ENCODE measurements around the gene NR4A3. TPM values are rescaled to one million over a fixed set of nuclear protein-coding genes. Genes with fewer than 3 reads are reported as not detected.

Gene NR4A3
- total RNA-seq, 1 experiment from 2014 or later, result 0.03 TPM

GRCh38 chr9:99813739-99814138 lies 7.9 kb upstream of the NR4A3 start:
- DNase-seq (ENCODE audit: low read depth), result no peak

DNA sequence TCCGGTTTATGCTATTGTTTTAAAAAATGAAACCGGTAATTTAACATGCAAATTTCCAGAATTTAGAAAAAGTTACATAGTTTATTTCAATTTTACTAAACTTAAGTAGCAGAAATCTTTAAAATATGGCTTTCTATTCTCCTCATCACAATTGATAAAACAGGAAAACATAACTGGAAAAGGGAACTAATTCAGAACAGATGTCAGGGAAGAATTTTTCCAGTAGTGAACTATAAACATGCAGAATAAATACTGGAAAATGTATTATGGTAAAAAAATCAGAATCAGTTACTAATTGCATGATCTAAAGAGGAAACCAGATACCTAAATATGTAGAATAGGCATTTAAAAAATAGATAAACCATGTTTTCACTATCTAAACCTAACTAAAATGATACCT lies 7.3 kb upstream of the NR4A3 start:
- DNase-seq (ENCODE audit: low read depth), result no peak

- DNase-seq (ENCODE audit: low read depth), result no peak
Measured at GRCh38 chr9:99816392-99816791, 5.3 kb upstream of the NR4A3 start.

DNA sequence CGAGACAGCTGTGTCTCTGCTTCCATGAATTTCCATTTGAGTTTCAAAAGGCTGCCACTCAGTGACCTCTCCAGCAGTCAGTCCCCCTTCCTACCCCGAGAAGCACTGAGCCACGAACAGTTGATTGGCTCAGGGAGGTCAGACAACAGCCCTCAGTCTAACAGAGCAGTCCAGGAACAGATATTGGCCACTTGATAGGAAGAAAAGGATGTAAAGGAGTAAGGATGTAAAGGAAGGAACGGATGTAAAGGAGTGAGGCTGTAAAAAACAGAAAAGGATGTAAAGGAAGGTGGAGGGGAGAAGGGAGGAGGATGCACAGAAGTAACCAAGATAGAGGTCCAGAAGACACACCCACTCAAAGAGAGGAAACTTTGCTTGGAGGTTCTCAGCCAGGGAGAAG lies 3.2 kb upstream of the NR4A3 start:
- peak; percentile 3 for DNase-seq (ENCODE audit: low read depth)

DNA sequence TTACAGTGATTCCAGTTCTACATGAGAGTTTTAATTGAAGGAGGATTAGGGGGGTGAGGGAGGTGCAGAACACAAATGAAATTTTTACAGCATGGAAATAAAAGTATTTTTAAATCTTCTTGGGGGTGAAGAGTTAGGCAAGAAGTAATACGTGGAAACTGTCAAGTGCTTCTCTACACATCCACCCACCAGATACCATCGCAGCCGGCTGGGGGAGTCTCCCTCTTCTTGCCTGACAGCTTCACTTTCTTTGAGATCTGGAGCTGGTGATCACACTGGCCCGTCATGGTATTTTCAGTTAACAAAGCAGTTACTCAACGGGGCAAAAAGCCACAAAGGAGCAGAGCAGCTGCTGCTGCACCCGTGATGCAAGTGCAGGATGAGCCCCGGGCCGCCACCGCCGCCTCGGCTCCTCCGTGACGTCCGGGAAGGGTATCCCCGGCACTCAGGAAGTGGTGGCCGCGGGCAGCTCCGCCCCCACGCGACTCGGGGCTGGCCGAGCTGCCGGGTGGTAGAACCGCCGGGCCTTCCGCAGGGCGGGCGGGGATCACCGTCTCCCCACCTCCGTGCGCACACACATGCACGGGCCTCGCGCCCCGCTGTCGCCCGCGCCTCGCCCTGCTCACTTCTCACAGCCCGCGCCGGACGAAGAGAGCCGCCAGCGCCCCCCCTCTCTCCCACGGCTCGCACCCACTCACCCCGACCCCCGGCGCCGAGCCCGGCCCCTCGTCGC lies 2.4 kb upstream of the NR4A3 start:
- DNase-seq (ENCODE audit: low read depth), result peak; percentile 85

DNA sequence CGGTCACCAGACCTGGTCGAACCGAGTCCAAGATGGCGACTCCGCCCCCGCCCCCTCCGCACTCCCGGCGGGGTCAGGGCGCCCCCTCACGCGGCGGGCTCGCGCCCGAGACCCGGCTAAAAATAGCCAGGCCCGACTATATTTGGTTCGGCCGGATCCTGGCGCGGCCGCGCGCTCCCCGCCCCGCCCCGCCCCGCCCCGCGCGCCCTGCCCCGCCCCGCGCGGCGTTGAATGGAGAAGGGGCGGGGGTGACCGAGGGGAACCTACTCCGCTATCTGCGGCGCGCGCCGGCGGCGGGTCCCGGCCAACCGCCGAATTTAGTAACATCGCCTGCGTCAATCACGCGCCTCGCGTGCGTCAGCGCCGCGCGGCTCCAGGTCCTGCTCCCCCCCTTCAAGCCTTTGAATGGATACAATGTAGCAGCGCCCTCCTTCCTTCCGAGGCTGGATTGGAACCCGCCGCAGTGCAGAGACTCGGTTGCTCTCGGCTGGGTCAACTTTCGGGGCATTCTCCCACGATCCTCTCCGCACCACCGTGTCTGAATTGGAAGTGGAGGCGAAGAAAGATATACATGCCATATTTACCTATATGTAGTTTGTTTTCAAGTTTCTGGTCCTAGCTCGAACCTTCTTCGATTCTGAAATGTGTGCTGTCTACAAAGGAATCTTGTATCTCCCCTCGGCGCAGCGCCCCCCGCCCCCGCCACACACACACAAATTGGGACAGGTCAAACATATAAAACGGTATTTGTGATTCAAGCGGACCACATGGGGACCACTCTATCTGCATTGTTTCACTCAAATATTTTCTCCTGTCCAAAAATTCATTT lies 1.6 kb upstream of the NR4A3 start:
- DNase-seq (ENCODE audit: low read depth), result peak; percentile 94

DNA sequence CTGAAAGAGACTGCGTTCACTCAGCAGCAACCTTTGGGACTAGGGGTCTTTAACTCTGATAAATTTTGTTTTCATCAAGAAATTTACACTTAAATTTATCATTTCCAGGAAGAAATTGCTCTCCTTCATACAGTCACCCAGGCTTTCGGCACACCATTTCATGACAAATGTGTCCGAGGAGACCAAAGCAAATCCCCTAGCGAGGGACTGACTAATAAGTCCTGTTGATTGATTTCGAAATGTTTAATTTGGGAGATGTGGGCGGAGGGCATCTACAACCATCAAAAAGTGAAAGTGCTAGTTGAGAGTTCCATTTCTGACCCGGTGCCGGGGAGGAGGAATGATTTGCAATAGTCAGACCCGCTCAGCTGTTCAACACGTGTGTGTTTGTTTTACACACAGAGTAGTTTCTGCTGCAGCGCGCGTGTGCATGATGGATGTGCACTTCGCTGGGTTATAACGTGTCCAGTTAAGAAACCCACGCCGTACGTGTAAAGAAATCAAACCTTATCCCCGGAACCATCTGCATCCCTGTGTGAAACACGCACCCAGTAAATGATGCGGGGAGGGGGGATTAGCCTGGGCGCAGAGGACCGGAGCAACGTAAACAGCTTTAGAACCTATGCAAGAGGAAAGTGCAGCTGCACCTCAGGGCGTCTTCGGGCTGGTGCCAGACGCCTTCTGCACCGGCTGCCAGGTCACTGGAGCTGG lies 845 bp upstream of the NR4A3 start:
- DNase-seq (ENCODE audit: low read depth), result peak; percentile 41

DNA sequence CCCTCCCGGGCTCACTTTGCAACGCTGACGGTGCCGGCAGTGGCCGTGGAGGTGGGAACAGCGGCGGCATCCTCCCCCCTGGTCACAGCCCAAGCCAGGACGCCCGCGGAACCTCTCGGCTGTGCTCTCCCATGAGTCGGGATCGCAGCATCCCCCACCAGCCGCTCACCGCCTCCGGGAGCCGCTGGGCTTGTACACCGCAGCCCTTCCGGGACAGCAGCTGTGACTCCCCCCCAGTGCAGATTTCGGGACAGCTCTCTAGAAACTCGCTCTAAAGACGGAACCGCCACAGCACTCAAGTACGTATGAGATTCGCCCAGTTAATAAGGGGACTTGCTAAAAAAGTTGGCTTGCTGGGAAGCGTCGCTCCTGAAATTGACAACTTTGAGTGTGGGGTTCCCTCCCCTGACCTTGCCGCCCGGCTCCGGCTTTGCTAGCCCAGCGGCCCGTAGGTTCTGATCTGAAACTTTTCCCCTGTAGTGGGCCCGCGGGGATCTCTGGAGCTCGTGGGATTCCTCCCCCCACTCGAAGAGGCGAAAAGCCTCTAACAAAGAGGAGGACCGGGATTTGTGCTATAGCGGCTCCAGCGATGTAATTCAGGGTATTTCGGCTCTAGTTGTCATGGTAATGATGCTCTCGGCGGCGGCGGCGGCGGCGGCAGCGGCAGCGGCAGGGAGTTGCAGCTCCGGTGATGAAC lies 572 bp downstream of the NR4A3 start:
- peak; percentile 48 for DNase-seq (ENCODE audit: low read depth)

DNA sequence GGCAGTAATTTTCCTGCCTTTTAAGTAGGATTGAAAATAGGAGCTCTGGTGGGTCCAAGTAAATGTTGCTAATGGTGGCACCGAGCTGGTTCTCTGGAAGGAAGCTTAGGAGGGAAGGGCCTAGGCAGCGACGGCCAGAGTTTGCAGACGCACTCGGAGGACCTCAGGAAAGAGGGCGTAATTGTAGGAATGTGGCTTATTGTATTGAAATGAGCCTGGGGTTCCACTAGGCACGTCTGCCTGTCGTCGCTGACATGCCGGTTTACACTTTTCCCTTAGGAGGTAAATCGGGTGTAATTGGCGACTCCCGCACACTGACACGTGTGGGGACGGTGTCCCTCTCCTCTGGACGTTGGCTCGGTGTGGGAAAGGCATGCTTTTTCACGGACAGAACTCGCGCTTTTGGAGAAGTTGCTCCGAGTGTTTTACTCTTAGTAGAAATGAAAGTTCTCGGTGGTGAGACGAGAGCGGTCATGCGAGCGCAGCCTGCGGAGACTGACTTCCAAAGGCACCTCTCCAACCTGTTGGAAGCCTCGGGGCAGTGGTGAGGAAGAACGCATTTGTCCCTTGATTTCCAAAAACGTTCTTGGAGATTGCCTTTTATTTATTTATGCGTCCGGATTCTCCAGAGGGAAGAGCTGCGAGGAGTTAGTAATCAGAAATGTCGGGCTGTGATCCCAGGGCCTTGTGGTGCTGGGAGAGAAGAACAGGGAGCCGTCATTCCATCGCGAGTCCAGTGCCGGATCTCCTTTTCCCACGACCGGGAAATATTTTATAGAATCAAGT lies 1.3 kb downstream of the NR4A3 start:
- peak; percentile 48 for DNase-seq (ENCODE audit: low read depth)

GRCh38 chr9:99823681-99824377 lies 2.1 kb downstream of the NR4A3 start:
- no peak for DNase-seq (ENCODE audit: low read depth)

- DNase-seq (ENCODE audit: low read depth), result no peak
Measured at GRCh38 chr9:99824378-99825171, 2.9 kb downstream of the NR4A3 start.

- DNase-seq (ENCODE audit: low read depth), result no peak
Measured at GRCh38 chr9:99825172-99826046, 3.7 kb downstream of the NR4A3 start.

- peak; percentile 17 for DNase-seq (ENCODE audit: low read depth)
Measured at GRCh38 chr9:99826579-99826978, 4.9 kb downstream of the NR4A3 start.

DNA sequence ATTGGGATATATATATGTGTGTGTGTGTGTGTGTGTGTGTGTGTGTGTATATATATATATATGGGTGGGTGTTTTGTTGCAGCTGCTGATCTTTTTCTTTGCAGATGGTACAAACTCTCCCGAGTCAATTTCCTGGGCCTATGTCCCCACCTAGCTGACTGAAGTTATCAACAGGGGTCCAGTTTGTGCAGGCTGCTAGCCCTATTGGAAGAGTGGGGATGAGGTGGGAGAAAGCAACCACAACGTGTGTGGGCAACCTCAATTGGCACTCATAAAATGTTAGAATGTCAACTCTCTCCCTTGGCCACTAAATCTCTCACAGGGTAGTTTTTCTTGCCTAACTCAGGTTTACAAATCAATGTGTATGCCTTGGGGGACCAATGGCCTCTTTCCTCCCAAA lies 5.6 kb downstream of the NR4A3 start:
- no peak for DNase-seq (ENCODE audit: low read depth)

- no peak for DNase-seq (ENCODE audit: low read depth)
Measured at GRCh38 chr9:99828054-99828416, 6.3 kb downstream of the NR4A3 start.

DNA sequence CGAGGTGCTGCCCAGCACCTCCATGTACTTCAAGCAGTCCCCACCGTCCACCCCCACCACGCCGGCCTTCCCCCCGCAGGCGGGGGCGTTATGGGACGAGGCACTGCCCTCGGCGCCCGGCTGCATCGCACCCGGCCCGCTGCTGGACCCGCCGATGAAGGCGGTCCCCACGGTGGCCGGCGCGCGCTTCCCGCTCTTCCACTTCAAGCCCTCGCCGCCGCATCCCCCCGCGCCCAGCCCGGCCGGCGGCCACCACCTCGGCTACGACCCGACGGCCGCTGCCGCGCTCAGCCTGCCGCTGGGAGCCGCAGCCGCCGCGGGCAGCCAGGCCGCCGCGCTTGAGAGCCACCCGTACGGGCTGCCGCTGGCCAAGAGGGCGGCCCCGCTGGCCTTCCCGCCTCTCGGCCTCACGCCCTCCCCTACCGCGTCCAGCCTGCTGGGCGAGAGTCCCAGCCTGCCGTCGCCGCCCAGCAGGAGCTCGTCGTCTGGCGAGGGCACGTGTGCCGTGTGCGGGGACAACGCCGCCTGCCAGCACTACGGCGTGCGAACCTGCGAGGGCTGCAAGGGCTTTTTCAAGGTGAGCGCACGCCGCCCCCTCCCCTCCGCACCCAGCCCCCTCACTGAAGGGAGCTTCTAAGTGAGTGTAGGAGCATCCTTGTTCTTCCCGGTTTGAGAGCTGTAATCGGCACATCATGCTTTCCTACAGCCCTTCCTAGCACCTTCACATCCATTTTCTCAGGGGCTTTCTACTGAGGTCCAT lies 6.9 kb downstream of the NR4A3 start:
- no peak for DNase-seq (ENCODE audit: low read depth)

DNA sequence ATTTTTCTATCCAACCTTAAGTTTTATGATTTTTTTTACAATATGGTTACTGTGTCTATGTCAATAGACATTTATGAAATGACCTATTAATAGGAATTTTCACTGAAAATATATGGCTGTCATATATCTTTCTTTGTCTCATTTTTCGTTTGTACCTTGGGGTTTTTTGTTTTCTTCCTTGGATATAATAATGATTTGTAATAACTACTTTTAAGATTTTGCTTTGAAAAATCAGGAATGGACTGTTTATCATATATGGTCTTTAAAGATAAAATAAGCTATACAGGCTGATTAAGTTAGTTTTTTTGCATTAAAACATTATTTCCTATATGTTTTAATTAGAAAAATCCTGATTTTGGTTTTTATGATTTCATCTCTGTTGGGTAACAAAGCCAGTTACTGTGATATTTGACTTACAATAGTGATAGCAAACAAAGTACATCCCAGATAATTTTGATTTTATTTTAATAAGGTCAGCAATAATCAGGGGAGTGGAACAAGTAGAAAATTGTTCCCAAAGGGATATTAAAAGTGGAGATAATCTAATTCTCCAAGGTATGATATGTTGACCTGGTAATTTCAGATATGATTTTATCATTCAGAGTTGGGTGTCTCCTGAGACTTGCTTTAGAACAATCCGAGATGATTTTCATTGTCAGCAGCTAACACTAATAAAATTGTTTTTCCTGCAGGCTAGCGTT lies 10.3 kb downstream of the NR4A3 start:
- DNase-seq (ENCODE audit: low read depth), result no peak
